ENCODE results near the gene STRAP.

GRCh38 chr12:15886372-15887042 lies 4.3 kb downstream of the STRAP start:
- no peak for TF ChIP-seq ETV6 (conservative IDR thresholded peaks at IDR 0.05 in 1 of 2, IDR thresholded peaks at IDR 0.05 in 1 of 2; ENCODE audit: borderline replicate concordance in 1 of 2, low read depth in 1 of 2)
- no peak for TF ChIP-seq USF2 (IDR thresholded peaks at IDR 0.05; ENCODE audit: borderline replicate concordance, low read depth, low read length)
- no peak for TF ChIP-seq CTCF (IDR thresholded peaks at IDR 0.05 in 2 of 3, conservative IDR thresholded peaks at IDR 0.05 in 1 of 3; ENCODE audit: control insufficient read depth in 2 of 3, extremely low read depth in 1 of 3, insufficient read depth in 1 of 3, low read depth in 3 of 3, low read length in 3 of 3)
- no peak for TF ChIP-seq ZNF592 (IDR thresholded peaks at IDR 0.05)
- no peak for TF ChIP-seq TCF7 (IDR thresholded peaks at IDR 0.05; ENCODE audit: borderline replicate concordance)
- TF ChIP-seq USF1 (IDR thresholded peaks at IDR 0.05; ENCODE audit: borderline replicate concordance, extremely low read length, insufficient read depth, low read depth, low read length), result no peak
- no peak for TF ChIP-seq POLR2AphosphoS2 (IDR thresholded peaks at IDR 0.05; ENCODE audit: low read depth, low read length)

All from GM12878 (cell line).